Hepatocyte (in vitro differentiated cells): ENCODE measurements around the gene SIVA1. TPM values are rescaled to one million over a fixed set of nuclear protein-coding genes. Genes with fewer than 3 reads are reported as not detected.

ENCODE experiments used
- DNase-seq: peaks from one replicate; pipeline ENCODE4 v3.0.0-alpha.2; 2016; ENCODE audit warnings: low spot score
- H2AFZ ChIP-seq: fragments of 200-600 bp; sonication (generic); 2 replicates; pipeline ENCODE4 v1.6.0; 2016; ENCODE audit warnings: antibody characterized with exemption, mild to moderate bottlenecking
- H3K27ac ChIP-seq: fragments of 200-600 bp; sonication (generic); 2 replicates; pipeline ENCODE4 v1.5.1; 2016; ENCODE audit warnings: mild to moderate bottlenecking
- H3K27me3 ChIP-seq: fragments of 200-600 bp; sonication (generic); 2 replicates; pipeline ENCODE4 v1.6.1; 2016
- H3K36me3 ChIP-seq: fragments of 200-600 bp; sonication (generic); replicated peaks from 2 replicates; pipeline ENCODE4 v1.5.1; 2016; ENCODE audit warnings: low read depth; ENCODE audit not compliant: insufficient read depth
- H3K4me1 ChIP-seq: fragments of 200-600 bp; sonication (generic); 2 replicates; pipeline ENCODE4 v1.5.1; 2016; ENCODE audit warnings: mild to moderate bottlenecking, moderate library complexity; ENCODE audit not compliant: insufficient read depth
- H3K4me2 ChIP-seq: fragments of 200-600 bp; sonication (generic); 2 replicates; pipeline ENCODE4 v1.6.0; 2016
- H3K4me3 ChIP-seq: fragments of 200-600 bp; sonication (generic); 2 replicates; pipeline ENCODE4 v1.5.1; 2016; ENCODE audit warnings: mild to moderate bottlenecking
- H3K79me2 ChIP-seq: fragments of 200-600 bp; sonication (generic); 2 replicates; pipeline ENCODE4 v1.6.0; 2017; ENCODE audit warnings: mild to moderate bottlenecking
- H3K9me2 ChIP-seq: fragments of 200-600 bp; sonication (generic); replicated peaks from 2 replicates; pipeline ENCODE4 v1.6.0; 2017; ENCODE audit warnings: mild to moderate bottlenecking; ENCODE audit not compliant: insufficient read depth
- H3K9me3 ChIP-seq: fragments of 200-600 bp; sonication (generic); 2 replicates; pipeline ENCODE4 v1.5.1; 2016; ENCODE audit warnings: low read depth, mild to moderate bottlenecking
- H4K20me1 ChIP-seq: fragments of 200-600 bp; sonication (generic); 2 replicates; pipeline ENCODE4 v1.6.0; 2016; ENCODE audit warnings: mild to moderate bottlenecking; ENCODE audit not compliant: insufficient read depth, poor library complexity, severe bottlenecking
- CTCF ChIP-seq: fragments of 200-600 bp; sonication (generic); IDR thresholded peaks from 2 replicates; pipeline ENCODE4 v1.5.1; 2016; ENCODE audit warnings: antibody characterized with exemption, mild to moderate bottlenecking; ENCODE audit not compliant: poor library complexity
- EZH2 ChIP-seq: fragments of 200-600 bp; sonication (generic); IDR thresholded peaks from 2 replicates; pipeline ENCODE4 v1.6.1; 2016; ENCODE audit warnings: antibody characterized with exemption, mild to moderate bottlenecking, borderline replicate concordance
- EZH2phosphoT487 ChIP-seq: fragments of 200-600 bp; sonication (generic); IDR thresholded peaks from one replicate; pipeline ENCODE4 v1.6.1; 2018; ENCODE audit warnings: antibody characterized with exemption, mild to moderate bottlenecking, low read depth, moderate library complexity; ENCODE audit not compliant: unreplicated experiment, severe bottlenecking
- WGBS: methylation state at CpG from one replicate; pipeline ENCODE4 v1.1.6; 2016; ENCODE audit warnings: low lambda C conversion rate; ENCODE audit errors: missing lambda C conversion rate; 5-methylcytosine and 5-hydroxymethylcytosine counted together
- polyA plus RNA-seq: library from polyadenylated mRNA; unstranded; fragments of >200 nt; fragmentation: Nextera tagmentation; extraction: Ambion mirVana; gene quantifications from 2 replicates; pipeline ENCODE4 v1.2.1, GENCODE V29; 2016
- total RNA-seq: library from RNA; depleted of rRNA; stranded (reverse); fragments of >200 nt; gene quantifications from 2 replicates; pipeline ENCODE4 v1.2.3, GENCODE V29; 2014

The SIVA1 gene
- total and polyA plus RNA-seq, 2 experiments from 2014 or later, result 149 to 163 TPM

- no peak for DNase-seq
- no peaks in the 10 kb centered on the region for H3K27me3 ChIP-seq
- peak overlapping the region; percentile 83 for H3K27ac ChIP-seq
- peaks cover 29% of the 10 kb centered on the region for H3K79me2 ChIP-seq
- no peaks in the 10 kb centered on the region for H4K20me1 ChIP-seq
- TF ChIP-seq EZH2phosphoT487, result no peak
- no peak for TF ChIP-seq EZH2
- no peak for TF ChIP-seq CTCF
- no peaks in the 10 kb centered on the region for H3K9me3 ChIP-seq
- H3K4me2 ChIP-seq, result peak overlapping the region; percentile 56
- no peaks in the 10 kb centered on the region for H3K9me2 ChIP-seq
- H3K36me3 ChIP-seq, result no peaks in the 10 kb centered on the region
- H3K4me1 ChIP-seq, result peaks cover 4% of the 10 kb centered on the region
- H2AFZ ChIP-seq, result no peak overlapping the region
- H3K4me3 ChIP-seq, result no peak overlapping the region
- 75% methylated on average over 15 of the region's 15 CpGs for WGBS
Observed at GRCh38 chr14:104766863-104767633, 14.1 kb downstream of the SIVA1 start.

- H3K4me3 ChIP-seq, result no peak overlapping the region
- DNase-seq, result no peak
- peaks cover 4% of the 10 kb centered on the region for H3K4me1 ChIP-seq
- 90% methylated on average over 5 of the region's 5 CpGs for WGBS
- H3K9me2 ChIP-seq, result no peaks in the 10 kb centered on the region
- H3K79me2 ChIP-seq, result peaks cover 25% of the 10 kb centered on the region
- peak overlapping the region; percentile 46 for H3K4me2 ChIP-seq
- no peak overlapping the region for H2AFZ ChIP-seq
- H3K9me3 ChIP-seq, result no peaks in the 10 kb centered on the region
- no peaks in the 10 kb centered on the region for H4K20me1 ChIP-seq
- no peaks in the 10 kb centered on the region for H3K27me3 ChIP-seq
- TF ChIP-seq EZH2phosphoT487 (no peak), CTCF (no peak), EZH2 (no peak)
- no peaks in the 10 kb centered on the region for H3K36me3 ChIP-seq
- peak overlapping the region; percentile 83 for H3K27ac ChIP-seq
Observed at GRCh38 chr14:104767634-104767918, 14.6 kb downstream of the SIVA1 start.

DNA sequence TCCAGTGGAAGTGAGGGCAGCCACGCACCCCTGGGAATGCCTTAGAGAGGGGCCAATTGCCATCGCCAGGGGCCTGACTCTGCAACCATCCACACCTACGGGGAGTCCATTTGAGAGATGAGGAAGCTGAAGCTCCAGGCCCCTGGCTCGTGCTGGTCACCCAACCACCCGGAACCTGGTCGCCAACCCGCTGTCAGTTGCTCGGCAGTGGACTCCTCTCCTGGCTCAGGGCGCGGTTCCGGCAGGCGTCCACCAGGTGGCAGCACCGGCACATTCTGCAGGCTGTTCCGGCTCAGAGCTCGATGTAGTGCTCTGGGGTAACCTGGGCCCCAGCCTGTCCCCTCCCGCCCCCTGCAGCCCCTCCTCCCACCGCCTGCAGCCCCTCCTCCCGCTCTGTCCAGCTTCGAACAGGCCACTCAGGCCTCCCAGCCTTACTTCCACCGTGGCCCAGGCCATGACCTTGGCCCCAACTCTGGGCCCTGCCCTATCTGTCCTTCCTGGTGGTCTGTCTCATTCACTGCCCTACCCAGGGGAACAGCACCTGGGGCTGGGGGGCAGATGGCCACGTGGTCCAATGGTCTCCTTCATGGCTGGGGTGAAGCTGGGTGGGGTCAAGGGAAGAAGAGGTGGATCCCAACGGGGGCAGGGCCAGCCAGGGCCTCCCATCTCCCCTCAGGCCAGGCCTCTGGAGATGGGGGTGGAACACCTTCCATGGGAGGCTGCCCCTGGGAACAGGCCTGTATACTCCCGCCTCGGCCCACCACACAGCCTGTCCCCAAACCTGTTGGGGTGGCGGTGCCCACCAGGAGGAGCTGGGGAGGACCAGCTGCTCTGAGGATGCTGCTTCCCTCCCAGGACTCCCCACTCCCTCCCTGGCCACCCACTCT lies 15.7 kb downstream of the SIVA1 start:
- Histone ChIP-seq H4K20me1 (no peaks in the 10 kb centered on the region), H3K4me3 (no peak overlapping the region), H2AFZ (no peak overlapping the region), H3K4me2 (peak overlapping the region; percentile 70), H3K27me3 (no peaks in the 10 kb centered on the region), H3K79me2 (peaks cover 15% of the 10 kb centered on the region), H3K27ac (peak overlapping the region; percentile 77), H3K4me1 (peaks cover 4% of the 10 kb centered on the region), H3K9me2 (no peaks in the 10 kb centered on the region), H3K9me3 (no peaks in the 10 kb centered on the region), H3K36me3 (no peaks in the 10 kb centered on the region)
- 19% methylated on average over 20 of the region's 25 CpGs for WGBS
- peak; percentile 93 for DNase-seq
- peak; percentile 92 for TF ChIP-seq CTCF
- TF ChIP-seq EZH2phosphoT487, result no peak
- no peak for TF ChIP-seq EZH2
